ENCODE data around the gene TSEN15.

DNA sequence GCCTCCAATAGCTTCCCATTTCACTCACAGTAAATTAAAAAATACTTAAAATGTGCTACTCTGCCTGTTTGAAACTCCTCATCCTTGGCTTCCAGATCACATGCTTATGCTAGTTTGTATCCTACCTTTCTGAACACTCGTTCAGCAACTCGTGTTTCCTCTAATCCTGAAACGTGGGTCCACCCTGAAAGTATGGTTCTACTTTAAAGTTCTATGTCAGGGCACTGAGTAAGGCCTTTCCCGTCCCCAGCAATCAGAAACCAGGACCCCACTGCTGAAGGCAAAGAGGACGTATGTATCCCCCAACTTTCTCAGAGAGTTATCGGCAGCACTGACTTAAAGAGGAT lies 419 bp upstream of the TSEN15 start:
- TF ChIP-seq, protein P1, sequence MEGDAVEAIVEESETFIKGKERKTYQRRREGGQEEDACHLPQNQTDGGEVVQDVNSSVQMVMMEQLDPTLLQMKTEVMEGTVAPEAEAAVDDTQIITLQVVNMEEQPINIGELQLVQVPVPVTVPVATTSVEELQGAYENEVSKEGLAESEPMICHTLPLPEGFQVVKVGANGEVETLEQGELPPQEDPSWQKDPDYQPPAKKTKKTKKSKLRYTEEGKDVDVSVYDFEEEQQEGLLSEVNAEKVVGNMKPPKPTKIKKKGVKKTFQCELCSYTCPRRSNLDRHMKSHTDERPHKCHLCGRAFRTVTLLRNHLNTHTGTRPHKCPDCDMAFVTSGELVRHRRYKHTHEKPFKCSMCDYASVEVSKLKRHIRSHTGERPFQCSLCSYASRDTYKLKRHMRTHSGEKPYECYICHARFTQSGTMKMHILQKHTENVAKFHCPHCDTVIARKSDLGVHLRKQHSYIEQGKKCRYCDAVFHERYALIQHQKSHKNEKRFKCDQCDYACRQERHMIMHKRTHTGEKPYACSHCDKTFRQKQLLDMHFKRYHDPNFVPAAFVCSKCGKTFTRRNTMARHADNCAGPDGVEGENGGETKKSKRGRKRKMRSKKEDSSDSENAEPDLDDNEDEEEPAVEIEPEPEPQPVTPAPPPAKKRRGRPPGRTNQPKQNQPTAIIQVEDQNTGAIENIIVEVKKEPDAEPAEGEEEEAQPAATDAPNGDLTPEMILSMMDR (IDR thresholded peaks at IDR 0.05; ENCODE audit: low read depth, low read length, missing input control), result no peak
- TF ChIP-seq HNF4A (conservative IDR thresholded peaks at IDR 0.05), result no peak
- no peak for TF ChIP-seq JUND (IDR thresholded peaks at IDR 0.05)
- no peak for TF ChIP-seq SP1 (IDR thresholded peaks at IDR 0.05)
- no peak for TF ChIP-seq GABPA (IDR thresholded peaks at IDR 0.05 in 1 of 2, conservative IDR thresholded peaks at IDR 0.05 in 1 of 2)

Data from liver (tissue), 3 donors.